HEK293T (cell line): ENCODE measurements around the gene PTCRA.

Experiments used
- ARNT ChIP-seq: fragments of 450-650 bp; IDR thresholded peaks from 2 replicates; pipeline ENCODE4 v1.6.1; 2017; ENCODE audit warnings: mild to moderate bottlenecking
- FOXM1 ChIP-seq: fragments of 450-650 bp; IDR thresholded peaks from 2 replicates; pipeline ENCODE4 v1.6.1; 2017; ENCODE audit warnings: mild to moderate bottlenecking, borderline replicate concordance
- HDGF ChIP-seq: fragments of 450-650 bp; IDR thresholded peaks from 2 replicates; pipeline ENCODE4 v1.6.1; 2017; ENCODE audit warnings: antibody characterized with exemption, borderline replicate concordance
- SP1 ChIP-seq: fragments of 450-650 bp; IDR thresholded peaks from 2 replicates; pipeline ENCODE4 v1.6.1; 2017

DNA sequence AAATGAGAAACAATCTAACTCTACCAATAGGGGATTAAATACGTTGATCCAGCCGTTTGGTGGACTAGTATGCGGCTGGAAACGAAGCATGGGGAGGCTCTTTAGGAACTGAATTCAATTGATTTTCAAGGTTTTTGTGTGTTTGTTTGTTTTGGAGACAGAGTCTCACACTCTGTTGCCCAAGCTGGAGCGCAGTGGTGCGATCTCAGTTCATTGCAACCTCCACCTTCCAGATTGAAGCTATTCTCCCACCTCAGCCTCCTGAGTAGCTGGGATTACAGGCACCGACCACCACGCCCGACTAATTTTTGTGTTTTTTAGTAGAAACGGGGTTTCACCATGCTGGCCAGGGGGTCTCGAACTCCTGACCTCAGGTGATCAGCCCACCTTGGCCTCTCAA, 20.5 kb downstream of the PTCRA start:
- TF ChIP-seq HDGF: no peak
- no peak for TF ChIP-seq ARNT
- TF ChIP-seq FOXM1: no peak
- TF ChIP-seq SP1: no peak
